PFSK-1 (cell line): ENCODE results near the gene NECTIN4.

ENCODE experiments used
- FOXP2 ChIP-seq: optimal IDR thresholded peaks from 2 replicates; pipeline ENCODE3; 2011; ENCODE audit warnings: borderline replicate concordance, control low read depth, inconsistent platforms; ENCODE audit not compliant: insufficient read depth; ENCODE audit errors: extremely low read length, extremely low read depth
- POLR2AphosphoS5 ChIP-seq: IDR thresholded peaks from 2 replicates; pipeline ENCODE4 v1.6.1; 2012; ENCODE audit warnings: low read depth, mild to moderate bottlenecking, control low read depth, low read length, moderate library complexity
- SIN3A ChIP-seq: IDR thresholded peaks from 2 replicates; pipeline ENCODE4 v1.6.1; 2012; ENCODE audit warnings: mild to moderate bottlenecking, low read length, moderate library complexity, borderline replicate concordance; ENCODE audit not compliant: insufficient read depth
- TAF1 ChIP-seq: IDR thresholded peaks from 2 replicates; pipeline ENCODE4 v1.6.1; 2012; ENCODE audit warnings: low read length, control low read depth, borderline replicate concordance; ENCODE audit not compliant: insufficient read depth
- TF ChIP-seq, protein P1 (sequence below), 2 experiments: IDR thresholded peaks; 2 replicates each; pipeline versions ENCODE4 v1.6.1 to v1.8.0; 2011 to 2012; ENCODE audit warnings: low read depth in 2 of 2, low read length in 2 of 2, control low read depth in 1 of 2, inconsistent platforms in 1 of 2, mild to moderate bottlenecking in 1 of 2, moderate library complexity in 1 of 2; ENCODE audit not compliant: insufficient read depth in 1 of 2

DNA sequence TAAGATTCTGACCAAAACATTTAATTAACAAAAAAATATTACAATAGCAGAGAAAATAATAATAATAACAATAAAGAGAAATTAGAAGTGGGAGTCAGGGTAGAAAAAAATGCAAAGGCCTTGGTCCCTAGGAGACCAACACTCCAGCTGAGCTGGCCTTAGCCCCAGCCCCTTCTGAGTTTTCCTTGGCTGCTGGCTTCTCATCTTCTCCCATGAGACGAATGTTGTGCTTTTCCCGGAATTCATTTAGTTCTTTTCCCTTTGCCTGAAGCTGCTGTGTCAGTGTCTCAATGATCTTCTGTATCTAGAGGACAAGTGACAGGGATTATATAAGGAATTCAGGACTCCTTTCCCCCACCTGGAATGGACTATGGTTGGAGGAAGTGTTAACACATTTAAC, 11.2 kb upstream of the NECTIN4 start:
- no peak for TF ChIP-seq POLR2AphosphoS5
- TF ChIP-seq TAF1: no peak
- TF ChIP-seq, protein P1, sequence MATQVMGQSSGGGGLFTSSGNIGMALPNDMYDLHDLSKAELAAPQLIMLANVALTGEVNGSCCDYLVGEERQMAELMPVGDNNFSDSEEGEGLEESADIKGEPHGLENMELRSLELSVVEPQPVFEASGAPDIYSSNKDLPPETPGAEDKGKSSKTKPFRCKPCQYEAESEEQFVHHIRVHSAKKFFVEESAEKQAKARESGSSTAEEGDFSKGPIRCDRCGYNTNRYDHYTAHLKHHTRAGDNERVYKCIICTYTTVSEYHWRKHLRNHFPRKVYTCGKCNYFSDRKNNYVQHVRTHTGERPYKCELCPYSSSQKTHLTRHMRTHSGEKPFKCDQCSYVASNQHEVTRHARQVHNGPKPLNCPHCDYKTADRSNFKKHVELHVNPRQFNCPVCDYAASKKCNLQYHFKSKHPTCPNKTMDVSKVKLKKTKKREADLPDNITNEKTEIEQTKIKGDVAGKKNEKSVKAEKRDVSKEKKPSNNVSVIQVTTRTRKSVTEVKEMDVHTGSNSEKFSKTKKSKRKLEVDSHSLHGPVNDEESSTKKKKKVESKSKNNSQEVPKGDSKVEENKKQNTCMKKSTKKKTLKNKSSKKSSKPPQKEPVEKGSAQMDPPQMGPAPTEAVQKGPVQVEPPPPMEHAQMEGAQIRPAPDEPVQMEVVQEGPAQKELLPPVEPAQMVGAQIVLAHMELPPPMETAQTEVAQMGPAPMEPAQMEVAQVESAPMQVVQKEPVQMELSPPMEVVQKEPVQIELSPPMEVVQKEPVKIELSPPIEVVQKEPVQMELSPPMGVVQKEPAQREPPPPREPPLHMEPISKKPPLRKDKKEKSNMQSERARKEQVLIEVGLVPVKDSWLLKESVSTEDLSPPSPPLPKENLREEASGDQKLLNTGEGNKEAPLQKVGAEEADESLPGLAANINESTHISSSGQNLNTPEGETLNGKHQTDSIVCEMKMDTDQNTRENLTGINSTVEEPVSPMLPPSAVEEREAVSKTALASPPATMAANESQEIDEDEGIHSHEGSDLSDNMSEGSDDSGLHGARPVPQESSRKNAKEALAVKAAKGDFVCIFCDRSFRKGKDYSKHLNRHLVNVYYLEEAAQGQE (IDR thresholded peaks at IDR 0.05; ENCODE audit: insufficient read depth in 1 of 2, low read depth in 2 of 2, low read length in 2 of 2): no peak
- TF ChIP-seq SIN3A: no peak
- TF ChIP-seq FOXP2: no peak
